SK-N-SH treated with all-trans-retinoic acid at 6 μM for 48 hours (cell line): ENCODE measurements around the gene MYOM3.

Experiments
- CREB5 ChIP-seq: fragments of 250-450 bp; sonication (Bioruptor Pico); IDR thresholded peaks from 2 replicates; pipeline ENCODE4 v1.5.1; 2020; ENCODE audit warnings: low read depth, mild to moderate bottlenecking, moderate library complexity
- CSRNP3 ChIP-seq: fragments of 250-450 bp; sonication (Bioruptor Pico); IDR thresholded peaks from 2 replicates; pipeline ENCODE4 v1.5.1; 2021; ENCODE audit warnings: mild to moderate bottlenecking, moderate library complexity
- TCF4 ChIP-seq: fragments of 250-450 bp; sonication (Bioruptor Pico); IDR thresholded peaks from 2 replicates; pipeline ENCODE4 v1.8.0; 2021; ENCODE audit warnings: mild to moderate bottlenecking, moderate library complexity, borderline replicate concordance

GRCh38 chr1:24093732-24094131 is 18.2 kb downstream of the MYOM3 start:
- TF ChIP-seq CSRNP3 (CRISPR knock-in tag) (no peak), CREB5 (CRISPR knock-in tag) (no peak), TCF4 (CRISPR knock-in tag) (no peak)
